HEK293T (cell line): ENCODE data around the gene GALNT7.

Experiments
- ELF4 ChIP-seq: fragments of 450-650 bp; IDR thresholded peaks from 2 replicates; pipeline ENCODE4 v1.6.1; 2017; ENCODE audit warnings: antibody characterized with exemption
- FOXA1 ChIP-seq: fragments of 450-650 bp; IDR thresholded peaks from 2 replicates; pipeline ENCODE4 v1.6.1; 2016; ENCODE audit warnings: mild to moderate bottlenecking
- FOXM1 ChIP-seq: fragments of 450-650 bp; IDR thresholded peaks from 2 replicates; pipeline ENCODE4 v1.6.1; 2017; ENCODE audit warnings: mild to moderate bottlenecking, borderline replicate concordance
- L3MBTL2 ChIP-seq: fragments of 450-650 bp; conservative IDR thresholded peaks from 2 replicates; pipeline ENCODE4 v1.6.1; 2016; ENCODE audit warnings: mild to moderate bottlenecking
- PKNOX1 ChIP-seq: fragments of 450-650 bp; IDR thresholded peaks from 2 replicates; pipeline ENCODE4 v1.6.1; 2016
- SUZ12 ChIP-seq: fragments of 450-650 bp; IDR thresholded peaks from 2 replicates; pipeline ENCODE4 v1.6.1; 2016; ENCODE audit warnings: mild to moderate bottlenecking

- TF ChIP-seq PKNOX1 (no peak), SUZ12 (no peak), FOXM1 (no peak), FOXA1 (no peak), L3MBTL2 (no peak), ELF4 (no peak)
Observed at GRCh38 chr4:173161311-173161710, 7.3 kb upstream of the GALNT7 start.
